Measurements from ENCODE around the gene C11orf58.

C11orf58 gene

GRCh38 chr11:16769386-16769785 lies 30.9 kb downstream of the C11orf58 start:
- DNase-seq (ENCODE audit: low read depth in 2 of 2): no peak

DNA sequence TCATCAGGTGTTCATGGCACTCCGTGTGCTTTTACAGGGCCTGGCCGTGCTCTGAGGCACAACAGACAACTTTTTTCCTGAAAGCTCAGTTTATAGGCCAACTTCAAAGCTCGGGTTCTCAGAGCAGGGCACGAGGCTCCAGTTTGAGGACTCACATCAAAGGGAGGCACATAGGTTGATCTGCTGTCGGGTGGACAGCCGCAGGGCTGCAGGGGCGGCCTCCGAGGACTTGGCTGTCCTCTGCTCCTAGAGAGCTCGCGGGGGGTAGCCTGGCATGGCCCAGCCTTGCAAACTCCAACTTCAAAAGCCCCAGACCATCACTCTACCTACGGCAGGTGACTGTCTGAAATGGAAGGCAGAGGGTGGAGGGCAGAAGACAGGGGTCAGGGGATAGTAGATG lies 31.6 kb downstream of the C11orf58 start:
- no peak for DNase-seq (ENCODE audit: low read depth in 2 of 2)

DNA sequence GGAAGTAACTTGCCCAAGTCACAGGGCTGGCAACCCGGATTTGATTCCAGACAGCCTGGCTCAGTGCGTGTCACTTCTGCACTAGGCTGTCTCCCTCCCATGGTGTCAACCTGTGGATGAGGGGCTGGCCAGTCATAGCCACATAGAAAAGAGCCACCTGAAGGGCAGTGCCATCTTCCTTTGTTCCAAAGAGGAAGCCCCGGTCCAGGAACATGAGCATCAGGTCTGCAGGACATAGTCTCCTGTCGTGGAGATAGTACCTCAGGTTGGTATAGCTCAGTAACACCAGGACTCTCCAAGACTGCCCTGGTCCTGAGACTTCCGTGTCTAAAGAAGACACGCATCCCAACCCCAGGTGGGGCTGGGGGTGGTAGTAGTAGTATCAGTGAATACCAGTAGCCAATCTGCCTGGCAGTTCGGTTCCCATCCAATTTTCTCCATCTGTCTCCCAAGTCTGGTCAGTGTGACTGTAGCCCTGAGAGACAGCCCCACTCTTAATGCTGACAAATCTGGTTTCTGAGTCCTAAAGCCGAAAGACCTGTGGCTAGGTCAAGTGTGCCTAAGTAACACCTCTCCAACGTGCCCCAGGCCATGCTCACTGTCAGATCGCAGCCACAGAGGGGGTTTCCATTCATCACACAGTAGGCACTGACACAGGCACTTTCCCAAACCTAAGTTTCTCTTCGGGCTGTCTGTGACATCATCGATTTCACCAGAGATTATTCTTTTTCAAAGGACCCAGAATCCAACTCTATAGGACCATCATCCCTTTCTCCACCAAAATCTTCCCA lies 33.1 kb downstream of the C11orf58 start:
- no peak for DNase-seq (ENCODE audit: low read depth in 2 of 2)

DNA sequence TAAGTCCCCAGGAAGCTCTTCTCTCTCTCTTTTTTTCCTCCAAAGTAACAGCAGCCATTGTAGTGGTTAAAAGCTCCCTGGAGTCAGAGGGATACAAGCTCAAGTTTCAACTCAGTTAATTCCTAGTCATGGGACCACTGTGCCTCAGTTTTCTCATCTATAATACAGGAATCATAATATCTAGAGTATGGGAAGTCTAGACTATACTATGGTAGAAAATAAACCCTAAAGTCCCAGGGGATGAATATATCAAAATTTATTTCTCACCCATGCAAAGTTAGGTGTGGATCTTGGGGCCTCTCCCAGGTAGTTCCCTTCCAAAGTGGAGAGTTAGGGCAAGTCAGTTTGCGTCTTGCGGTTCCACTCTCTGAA lies 33.7 kb downstream of the C11orf58 start:
- no peak for DNase-seq (ENCODE audit: low read depth in 2 of 2)

DNA sequence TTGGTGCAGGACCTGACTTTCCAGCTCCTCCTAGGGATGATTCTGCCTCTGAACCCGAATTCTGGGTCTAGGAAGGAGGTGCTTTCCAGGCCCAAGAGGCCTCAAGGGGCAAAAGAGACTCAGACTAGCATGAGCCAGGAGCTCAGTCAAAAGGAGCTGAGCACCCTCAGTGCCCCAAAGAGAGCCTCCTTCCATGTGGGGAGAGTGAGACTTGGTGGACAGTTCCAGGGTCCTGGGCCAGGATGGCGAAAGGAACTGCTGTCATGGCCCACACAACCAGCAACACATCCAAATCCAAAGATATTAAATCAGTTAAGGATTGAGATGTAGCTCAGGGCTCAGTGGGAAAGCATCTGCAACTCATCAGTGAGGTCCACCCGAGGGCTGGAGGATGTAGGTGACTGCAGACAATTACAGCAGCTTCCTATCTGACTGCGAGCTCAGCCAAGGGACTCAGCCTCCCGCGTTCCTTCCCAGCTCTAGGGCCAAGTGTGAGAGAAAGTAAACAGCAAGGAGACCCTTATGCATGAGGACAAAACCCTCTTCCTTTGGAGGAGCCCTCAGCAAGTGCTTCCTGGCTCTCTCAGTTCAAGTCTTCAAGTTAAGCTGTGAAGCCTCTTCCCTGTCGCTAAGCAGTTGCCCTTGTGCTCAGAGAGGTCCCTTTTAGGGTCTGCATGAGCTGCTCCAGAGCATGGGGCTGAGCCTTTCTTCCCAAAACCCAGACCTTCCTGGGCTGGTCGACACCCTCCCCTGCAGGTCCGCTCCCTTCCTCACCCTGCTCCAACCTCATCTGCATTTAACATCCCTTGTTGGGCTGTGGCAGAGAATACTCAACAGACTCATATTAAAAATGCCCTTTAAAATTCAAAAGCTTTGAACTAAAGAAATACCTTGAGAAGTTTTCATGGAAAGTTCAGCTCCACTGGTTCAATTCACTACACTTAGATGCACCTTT lies 35.8 kb downstream of the C11orf58 start:
- no peak for DNase-seq (ENCODE audit: low read depth in 2 of 2)

GRCh38 chr11:16774936-16775613 lies 36.6 kb downstream of the C11orf58 start:
- DNase-seq (ENCODE audit: low read depth in 2 of 2): no peak

GRCh38 chr11:16775614-16776283 lies 37.3 kb downstream of the C11orf58 start:
- DNase-seq (ENCODE audit: low read depth in 2 of 2): no peak

GRCh38 chr11:16776711-16777612 lies 38.5 kb downstream of the C11orf58 start:
- no peak for DNase-seq (ENCODE audit: low read depth in 2 of 2)

DNA sequence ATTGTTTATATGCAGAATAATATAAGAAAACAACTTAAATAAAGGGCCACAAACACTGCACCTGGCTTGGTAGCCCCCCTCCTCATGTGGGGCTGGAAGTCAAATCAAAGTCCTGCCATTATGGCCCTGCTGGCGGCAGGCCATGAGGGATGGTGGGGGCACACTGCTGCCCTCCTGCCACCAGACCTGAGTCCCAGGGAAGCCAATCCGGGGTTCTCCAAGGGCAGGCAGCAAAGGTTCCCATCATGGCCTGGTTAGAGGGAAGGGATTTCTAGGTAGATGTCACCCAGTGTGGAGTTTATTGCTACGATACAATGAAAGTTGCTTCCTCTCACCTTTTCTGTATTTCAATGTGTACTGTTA lies 39.1 kb downstream of the C11orf58 start:
- DNase-seq (ENCODE audit: low read depth in 2 of 2): no peak

DNA sequence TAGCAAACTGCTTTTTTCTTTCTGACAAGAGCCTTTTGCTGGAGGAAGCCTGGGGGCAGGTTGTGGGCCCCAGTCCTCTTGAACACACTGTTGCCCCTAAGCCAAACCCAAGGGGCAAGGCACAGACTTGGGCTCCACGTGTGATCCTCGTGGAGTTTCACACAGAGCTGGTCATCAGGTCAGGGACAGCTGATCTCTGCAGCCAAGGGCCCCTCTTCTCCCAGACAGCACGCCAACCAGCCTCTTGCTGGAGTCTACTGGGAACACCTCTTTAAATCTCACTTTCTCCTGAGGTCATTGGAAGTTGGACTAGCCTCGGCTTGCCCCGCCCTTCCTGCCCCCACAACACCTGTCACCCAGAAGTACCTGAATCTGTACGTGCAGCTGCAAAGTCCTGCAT lies 39.8 kb downstream of the C11orf58 start:
- DNase-seq (ENCODE audit: low read depth in 2 of 2): no peak

DNA sequence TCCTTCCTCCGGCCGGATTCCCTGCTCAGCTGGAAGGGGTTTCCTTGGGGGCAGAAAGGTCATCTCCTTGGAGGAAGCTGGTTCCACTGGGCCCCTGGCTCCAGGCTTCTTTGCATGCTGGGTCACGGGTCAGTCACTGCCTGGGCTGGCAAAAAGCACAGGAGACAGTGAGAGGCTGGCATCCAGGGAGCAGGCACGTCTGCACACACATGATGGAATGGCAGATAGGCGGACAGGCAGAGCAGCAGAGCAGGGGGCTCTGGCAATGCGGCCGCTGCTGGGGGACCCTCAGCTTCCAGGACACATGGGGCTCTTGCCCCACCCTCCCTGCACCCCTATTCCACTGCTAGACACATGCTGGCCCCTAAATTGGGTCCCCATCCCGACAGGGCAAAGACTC lies 40.4 kb downstream of the C11orf58 start:
- DNase-seq (ENCODE audit: low read depth in 2 of 2): no peak

GRCh38 chr11:16779436-16779835 lies 41.0 kb downstream of the C11orf58 start:
- no peak for DNase-seq (ENCODE audit: low read depth in 2 of 2)

- DNase-seq (ENCODE audit: low read depth in 2 of 2): no peak
Measured at GRCh38 chr11:16780146-16780545, 41.7 kb downstream of the C11orf58 start.

- no peak for DNase-seq (ENCODE audit: low read depth in 2 of 2)
Measured at GRCh38 chr11:16780698-16781550, 42.5 kb downstream of the C11orf58 start.

DNA sequence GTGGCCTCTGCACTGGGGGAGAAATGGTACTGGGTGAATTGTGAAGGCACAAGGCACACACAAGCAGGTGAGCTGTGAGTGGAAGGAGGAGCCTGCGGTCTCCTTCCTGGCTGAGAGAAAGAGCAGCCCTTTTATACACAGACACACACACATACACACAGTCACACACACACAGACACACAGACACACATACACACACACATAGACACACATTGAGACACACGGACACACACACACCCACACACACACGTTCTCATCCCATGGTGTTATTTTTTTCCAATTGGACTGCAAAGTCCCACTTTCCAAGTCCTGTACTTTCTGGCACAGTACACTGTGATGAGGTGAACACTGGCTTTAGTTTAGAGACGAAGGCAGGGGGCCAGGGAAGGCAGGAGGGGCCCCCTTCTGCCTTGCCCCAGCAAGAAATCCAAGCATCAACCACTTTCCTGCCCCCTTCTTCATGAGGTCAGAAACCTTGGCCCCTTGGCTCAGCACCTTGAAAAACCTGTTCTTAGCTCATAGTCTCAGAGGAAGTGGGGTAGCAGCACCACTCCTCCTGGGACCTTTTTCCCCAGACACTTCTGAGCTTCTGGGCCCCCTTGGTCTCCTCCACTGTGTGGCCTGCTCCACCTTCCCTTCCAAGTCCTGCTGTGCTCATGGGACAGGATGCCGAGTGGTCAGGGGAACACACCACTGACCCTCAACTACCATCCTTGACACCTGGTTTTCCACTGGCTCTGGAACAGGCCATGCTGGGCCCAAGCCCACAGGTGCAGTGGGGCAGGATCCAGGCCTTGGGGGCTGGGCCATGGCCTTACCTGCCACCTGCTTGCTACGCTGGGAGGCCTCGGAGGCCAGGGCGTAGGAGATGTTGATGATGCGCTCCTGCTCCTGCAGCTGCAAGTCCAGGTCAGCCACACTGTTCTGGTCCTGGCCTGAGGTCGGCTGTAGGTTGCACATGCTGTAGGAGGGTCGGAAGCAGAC lies 43.8 kb downstream of the C11orf58 start:
- DNase-seq (ENCODE audit: low read depth in 2 of 2): no peak

GRCh38 chr11:16783321-16783801 lies 44.9 kb downstream of the C11orf58 start:
- no peak for DNase-seq (ENCODE audit: low read depth in 2 of 2)

DNA sequence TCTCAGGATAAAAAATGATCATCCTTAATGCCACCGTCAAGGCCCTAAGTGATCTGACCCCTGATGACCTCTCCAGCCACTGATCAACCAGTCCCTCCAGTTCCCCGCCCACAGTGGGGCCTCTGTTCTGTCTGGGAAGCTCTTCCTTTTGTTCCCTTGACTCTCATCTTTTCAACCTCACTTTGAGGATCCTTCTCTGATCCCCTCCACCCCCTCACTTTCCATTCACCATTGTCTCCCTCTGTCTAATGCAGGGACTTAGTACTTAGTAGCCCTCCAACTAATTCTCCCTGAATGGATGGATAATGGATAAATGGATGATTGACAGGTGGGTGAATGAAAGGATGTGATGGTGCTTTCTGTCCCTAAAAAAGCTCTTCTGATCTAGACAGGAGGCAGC lies 45.6 kb downstream of the C11orf58 start:
- DNase-seq (ENCODE audit: low read depth in 2 of 2): no peak

DNA sequence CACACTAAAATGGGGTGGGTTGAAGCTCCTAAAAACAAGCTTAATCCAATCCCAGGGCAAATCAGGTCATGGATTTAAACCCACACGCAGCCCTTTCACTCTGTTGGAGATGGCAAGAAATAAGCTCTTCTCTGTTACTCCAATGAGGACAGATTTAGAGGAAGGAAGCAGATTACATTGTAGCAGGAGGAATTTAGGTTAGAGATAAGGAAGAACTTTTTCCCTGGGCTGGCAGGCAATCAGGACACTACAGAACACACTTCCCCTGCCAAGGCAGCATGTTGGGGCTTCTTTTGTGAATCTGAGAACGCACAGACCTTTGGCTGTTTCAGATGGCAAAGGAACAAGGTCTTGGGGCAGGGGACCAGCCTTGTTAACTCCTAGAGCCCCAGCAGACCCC lies 46.2 kb downstream of the C11orf58 start:
- no peak for DNase-seq (ENCODE audit: low read depth in 2 of 2)
